ENCODE results near the gene PPP1R16B.
A peak's percentile ranks its signal among the peaks of the same experiment; 100 is the strongest.

The PPP1R16B gene

GRCh38 chr20:38805502-38805957 is at the start of gene PPP1R16B:
Gene PPP1R16B, plus strand, starts transcription at chr20:38805697. Its CDS starts 30,229 bp downstream, at chr20:38835926.
- peak; percentile 5 to 15 for DNase-seq
- TF ChIP-seq POLR2A (IDR thresholded peaks at IDR 0.05; ENCODE audit: low read length), result no peak
- TF ChIP-seq GATA1 (IDR thresholded peaks at IDR 0.05; ENCODE audit: low read depth, low read length), result no peak

- peak; percentile 82 to 86 for DNase-seq
- TF ChIP-seq GATA1 (IDR thresholded peaks at IDR 0.05; ENCODE audit: low read depth, low read length) (no peak), POLR2A (IDR thresholded peaks at IDR 0.05; ENCODE audit: low read length) (no peak)
Observed at GRCh38 chr20:38757145-38757775, 48.2 kb upstream of the PPP1R16B start.

- TF ChIP-seq POLR2A (IDR thresholded peaks at IDR 0.05; ENCODE audit: low read length) (no peak), GATA1 (IDR thresholded peaks at IDR 0.05; ENCODE audit: low read depth, low read length) (no peak)
- no peak for DNase-seq
Observed at GRCh38 chr20:38759106-38759505, 46.4 kb upstream of the PPP1R16B start.

- TF ChIP-seq GATA1 (IDR thresholded peaks at IDR 0.05; ENCODE audit: low read depth, low read length) (no peak), POLR2A (IDR thresholded peaks at IDR 0.05; ENCODE audit: low read length) (no peak)
- no peak for DNase-seq
Observed at GRCh38 chr20:38760978-38761377, 44.5 kb upstream of the PPP1R16B start.

- TF ChIP-seq GATA1 (IDR thresholded peaks at IDR 0.05; ENCODE audit: low read depth, low read length) (no peak), POLR2A (IDR thresholded peaks at IDR 0.05; ENCODE audit: low read length) (no peak)
- DNase-seq, result no peak
Observed at GRCh38 chr20:38762174-38762573, 43.3 kb upstream of the PPP1R16B start.

GRCh38 chr20:38763616-38764015 is 41.9 kb upstream of the PPP1R16B start:
- TF ChIP-seq POLR2A (IDR thresholded peaks at IDR 0.05; ENCODE audit: low read length), result no peak
- TF ChIP-seq GATA1 (IDR thresholded peaks at IDR 0.05; ENCODE audit: low read depth, low read length), result no peak
- DNase-seq, result no peak

- peak; percentile 56 to 84 for DNase-seq
- TF ChIP-seq GATA1 (IDR thresholded peaks at IDR 0.05; ENCODE audit: low read depth, low read length), result no peak
- TF ChIP-seq POLR2A (IDR thresholded peaks at IDR 0.05; ENCODE audit: low read length), result no peak
Observed at GRCh38 chr20:38764567-38765318, 40.8 kb upstream of the PPP1R16B start.

GRCh38 chr20:38766071-38766470 is 39.4 kb upstream of the PPP1R16B start:
- DNase-seq, result no peak
- TF ChIP-seq GATA1 (IDR thresholded peaks at IDR 0.05; ENCODE audit: low read depth, low read length) (no peak), POLR2A (IDR thresholded peaks at IDR 0.05; ENCODE audit: low read length) (no peak)

- DNase-seq, result no peak
Observed at GRCh38 chr20:38769376-38770295, 35.9 kb upstream of the PPP1R16B start.

GRCh38 chr20:38770546-38770945 is 35.0 kb upstream of the PPP1R16B start:
- no peak for TF ChIP-seq POLR2A (IDR thresholded peaks at IDR 0.05; ENCODE audit: low read length)
- no peak for TF ChIP-seq GATA1 (IDR thresholded peaks at IDR 0.05; ENCODE audit: low read depth, low read length)
- DNase-seq, result no peak

More at GRCh38 chr20:38769376-38770295, 35.9 kb upstream of the PPP1R16B start:
- TF ChIP-seq GATA1 (IDR thresholded peaks at IDR 0.05; ENCODE audit: low read depth, low read length) (no peak), POLR2A (IDR thresholded peaks at IDR 0.05; ENCODE audit: low read length) (no peak)

- TF ChIP-seq POLR2A (IDR thresholded peaks at IDR 0.05; ENCODE audit: low read length) (no peak), GATA1 (IDR thresholded peaks at IDR 0.05; ENCODE audit: low read depth, low read length) (no peak)
- DNase-seq, result no peak
Observed at GRCh38 chr20:38770970-38771369, 34.5 kb upstream of the PPP1R16B start.

- TF ChIP-seq POLR2A (IDR thresholded peaks at IDR 0.05; ENCODE audit: low read length), result no peak
- TF ChIP-seq GATA1 (IDR thresholded peaks at IDR 0.05; ENCODE audit: low read depth, low read length), result no peak
Observed at GRCh38 chr20:38771621-38772020, 33.9 kb upstream of the PPP1R16B start.

GRCh38 chr20:38774167-38774566 is 31.3 kb upstream of the PPP1R16B start:
- no peak for TF ChIP-seq GATA1 (IDR thresholded peaks at IDR 0.05; ENCODE audit: low read depth, low read length)
- no peak for TF ChIP-seq POLR2A (IDR thresholded peaks at IDR 0.05; ENCODE audit: low read length)
- no peak for DNase-seq

More at GRCh38 chr20:38771621-38772020, 33.9 kb upstream of the PPP1R16B start:
- DNase-seq, result no peak

GRCh38 chr20:38776363-38776762 is 29.1 kb upstream of the PPP1R16B start:
- TF ChIP-seq POLR2A (IDR thresholded peaks at IDR 0.05; ENCODE audit: low read length) (no peak), GATA1 (IDR thresholded peaks at IDR 0.05; ENCODE audit: low read depth, low read length) (no peak)
- no peak for DNase-seq
